NCI-H146 treated with DMSO at 0.1 percent for 48 hours (cell line): ENCODE data around the gene VAV1.
"Not testable (repeated sequence)": the region's sequence is repeated elsewhere in the genome, so short reads cannot be mapped to it uniquely, and the experiment has no call there.

ENCODE experiments used
- DNase-seq: peaks from one replicate; lab custom pipeline; 2025; ENCODE audit not compliant: unreplicated experiment; lab: John Stamatoyannopoulos, UW

VAV1 gene

DNA sequence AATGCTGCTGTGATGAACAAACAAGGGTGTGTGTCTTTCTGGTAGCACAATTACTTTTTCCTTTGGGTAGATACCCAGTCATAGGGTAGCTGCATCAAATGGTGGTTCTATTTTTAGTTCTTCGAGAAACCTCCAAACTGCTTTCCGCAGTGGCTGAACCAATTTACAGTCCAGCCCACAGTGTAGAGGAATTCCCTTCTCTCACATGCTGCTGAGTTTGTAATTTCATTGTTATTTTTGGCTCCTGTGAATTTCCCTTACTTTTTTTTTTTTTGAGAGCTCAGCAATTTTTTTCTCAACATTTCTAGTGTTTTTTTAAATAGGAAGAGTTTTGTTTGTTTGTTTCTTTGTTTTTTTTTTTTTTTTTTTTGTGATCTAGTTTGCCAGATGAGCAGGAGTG, 77.4 kb downstream of the VAV1 start:
- no peak for DNase-seq

DNA sequence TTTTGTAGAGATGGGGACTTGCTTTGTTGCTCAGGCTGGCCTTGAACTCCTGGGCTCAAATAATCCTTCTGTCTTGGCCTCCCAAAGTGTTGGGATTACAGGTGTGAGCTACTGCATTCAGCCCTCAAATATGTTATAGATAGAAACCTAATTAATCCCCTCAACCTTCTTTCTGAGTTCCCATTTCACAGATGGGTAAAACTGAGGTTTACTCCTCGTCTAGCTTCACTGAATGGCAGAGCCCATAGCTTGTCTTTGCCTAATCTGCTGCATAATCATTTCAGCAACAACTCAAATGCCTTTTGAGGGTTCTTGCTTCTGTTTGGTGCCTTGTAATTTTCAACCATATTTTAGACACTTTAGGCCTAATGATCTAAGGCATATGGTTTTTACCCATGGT, 78.9 kb downstream of the VAV1 start:
- DNase-seq: no peak

GRCh38 chr19:6852001-6852400, 79.5 kb downstream of the VAV1 start:
- no peak for DNase-seq

DNA sequence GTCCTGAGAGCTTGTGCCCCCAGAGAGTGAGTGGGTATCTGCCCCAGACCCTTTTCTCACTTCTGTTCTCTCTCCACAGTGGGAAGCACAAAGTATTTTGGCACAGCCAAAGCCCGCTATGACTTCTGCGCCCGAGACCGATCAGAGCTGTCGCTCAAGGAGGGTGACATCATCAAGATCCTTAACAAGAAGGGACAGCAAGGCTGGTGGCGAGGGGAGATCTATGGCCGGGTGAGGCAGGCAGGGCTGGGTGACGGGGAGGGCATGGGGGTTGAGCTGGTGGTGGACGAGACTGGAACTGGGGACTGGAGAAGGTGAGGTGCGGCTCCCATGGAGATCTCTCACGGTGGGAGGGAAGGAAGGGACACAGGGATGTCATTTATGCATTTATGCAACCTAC, 81.4 kb downstream of the VAV1 start:
- no peak for DNase-seq

DNA sequence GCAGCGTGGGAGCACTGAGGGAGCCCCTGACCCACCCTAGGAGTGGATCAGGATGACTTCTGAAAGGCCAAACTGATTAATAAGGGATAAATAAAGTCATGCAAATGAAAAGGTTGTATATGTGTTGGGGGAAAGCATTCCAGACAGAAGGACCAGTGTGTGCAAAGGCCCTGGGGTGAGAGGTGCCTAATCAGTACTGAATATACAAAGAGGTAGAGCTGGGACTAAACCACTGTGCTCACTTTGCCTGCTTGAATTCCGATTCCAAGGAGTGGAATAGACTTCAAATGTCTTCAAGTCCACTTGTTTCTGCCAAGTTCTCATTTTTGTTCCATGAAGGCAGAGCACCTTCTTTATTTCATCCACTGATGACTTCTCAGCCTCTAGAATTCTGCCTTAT, 82.2 kb downstream of the VAV1 start:
- DNase-seq: no peak

GRCh38 chr19:6856749-6857372, 84.4 kb downstream of the VAV1 start:
- DNase-seq: no peak

DNA sequence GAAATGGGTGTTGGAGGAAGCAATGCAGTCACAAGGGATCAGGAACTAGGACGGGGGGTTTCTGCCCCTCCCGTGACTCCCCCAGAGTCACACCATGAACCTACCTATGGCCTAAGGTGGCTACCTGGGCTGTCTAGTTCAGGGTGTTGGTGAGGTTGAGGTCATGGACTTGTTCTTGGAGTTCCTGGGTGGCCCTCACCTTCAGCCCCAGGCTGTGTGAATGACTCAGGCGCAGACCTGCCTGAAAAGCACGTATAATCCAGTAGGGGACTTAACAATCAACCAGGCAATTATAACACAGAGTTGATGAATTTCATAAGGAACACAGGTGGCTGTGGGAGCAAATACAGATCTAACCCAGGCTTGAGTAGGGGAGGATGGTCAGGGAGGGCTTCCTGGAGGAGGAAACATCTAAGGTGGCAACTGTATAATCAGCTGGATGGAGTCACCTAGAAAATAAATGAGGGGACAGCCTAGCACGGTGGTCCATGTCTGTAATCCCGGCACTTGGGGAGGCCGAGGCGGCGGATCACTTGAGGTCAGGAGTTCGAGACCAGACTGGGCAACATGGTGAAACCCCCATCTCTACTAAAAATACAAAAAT, 89.3 kb downstream of the VAV1 start:
- no peak for DNase-seq

- DNase-seq: no peak
These were observed 90.2 kb downstream of the VAV1 start for GRCh38 chr19:6862673-6863078.

DNA sequence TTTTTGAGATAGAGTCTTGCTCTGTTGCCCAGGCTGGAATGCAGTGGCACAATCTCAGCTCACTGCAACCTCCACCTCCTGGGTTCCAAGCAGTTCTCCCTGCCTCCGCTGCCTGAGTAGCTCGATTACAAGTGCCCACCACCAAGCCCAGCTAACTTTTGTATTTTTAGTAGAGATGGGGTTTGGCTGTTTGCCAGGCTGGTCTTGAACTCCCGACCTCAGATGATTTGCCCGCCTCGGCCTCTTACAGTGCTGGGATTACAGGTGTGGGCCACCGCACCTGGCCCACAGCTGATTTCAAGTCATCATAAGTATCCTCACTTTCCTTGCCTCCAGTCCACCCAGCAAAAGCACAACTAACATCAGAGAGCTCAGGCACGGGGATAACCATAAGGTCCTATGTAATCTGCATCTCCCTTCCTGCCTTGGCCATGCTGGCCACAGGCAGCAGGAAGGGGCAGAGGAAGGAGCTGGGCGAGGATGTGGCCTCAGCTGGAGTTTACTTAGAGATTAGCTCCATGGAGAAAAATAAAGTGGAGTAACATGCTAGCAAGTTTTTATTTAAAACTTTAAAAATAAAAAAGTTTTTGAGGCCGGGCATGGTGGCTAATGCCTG, 91.9 kb downstream of the VAV1 start:
- DNase-seq: no peak

GRCh38 chr19:6865849-6866248, 93.3 kb downstream of the VAV1 start:
- no peak for DNase-seq

- no peak for DNase-seq
These were observed 94.2 kb downstream of the VAV1 start for GRCh38 chr19:6866741-6867151.

DNA sequence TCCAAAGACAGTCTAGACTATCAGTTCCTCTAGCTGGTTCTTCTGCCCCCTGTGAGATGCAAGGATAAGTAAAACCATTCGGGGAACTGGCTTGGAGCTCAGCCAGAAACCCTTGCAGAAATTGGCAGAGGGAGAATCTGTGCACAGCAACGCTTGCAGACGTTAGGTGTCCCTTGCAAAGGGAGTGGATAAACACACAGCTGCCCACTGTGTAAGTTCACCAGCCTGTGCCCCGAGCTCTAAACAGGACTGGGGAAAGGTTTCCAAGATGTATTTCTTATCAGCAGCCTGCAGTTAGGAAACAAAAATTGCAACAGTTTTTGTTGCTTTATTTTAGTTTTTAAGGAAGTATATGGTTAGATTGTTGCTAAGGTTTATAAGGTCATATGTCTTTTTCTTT, 95.8 kb downstream of the VAV1 start:
- DNase-seq: no peak

DNA sequence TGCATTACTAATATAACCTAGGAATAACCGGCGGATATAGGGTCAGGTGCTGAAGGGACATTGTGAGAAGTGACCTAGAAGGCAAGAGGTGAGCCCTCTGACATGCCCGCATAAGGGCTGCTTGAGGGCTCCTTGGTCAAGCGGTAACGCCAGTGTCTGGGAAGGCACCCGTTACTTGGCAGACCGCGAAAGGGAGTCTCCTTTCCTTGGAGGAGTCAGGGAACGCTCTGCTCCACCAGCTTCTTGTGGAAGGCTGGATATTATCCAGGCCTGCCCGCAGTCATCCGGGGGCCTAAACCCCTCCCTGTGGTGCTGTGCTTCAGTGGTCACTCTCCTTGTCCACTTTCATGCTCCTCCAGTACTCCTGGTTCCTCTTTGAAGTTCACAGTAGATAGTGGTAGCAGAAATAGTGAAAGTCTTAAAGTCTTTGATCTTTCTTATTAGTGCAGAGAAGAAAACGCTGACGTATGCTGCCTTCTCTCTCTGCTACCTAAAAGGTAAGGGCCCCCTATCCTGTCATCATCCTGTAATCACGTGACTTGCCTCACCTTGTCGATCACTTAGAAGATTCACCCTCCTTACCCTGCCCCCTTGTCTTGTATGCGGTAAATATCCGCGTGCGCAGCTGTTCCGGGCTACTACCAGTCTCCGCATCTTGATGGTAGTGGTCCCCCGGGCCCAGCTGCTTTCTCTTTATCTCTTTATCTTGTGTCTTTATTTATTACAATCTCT, 96.8 kb downstream of the VAV1 start:
- not testable (repeated sequence) for DNase-seq

DNA sequence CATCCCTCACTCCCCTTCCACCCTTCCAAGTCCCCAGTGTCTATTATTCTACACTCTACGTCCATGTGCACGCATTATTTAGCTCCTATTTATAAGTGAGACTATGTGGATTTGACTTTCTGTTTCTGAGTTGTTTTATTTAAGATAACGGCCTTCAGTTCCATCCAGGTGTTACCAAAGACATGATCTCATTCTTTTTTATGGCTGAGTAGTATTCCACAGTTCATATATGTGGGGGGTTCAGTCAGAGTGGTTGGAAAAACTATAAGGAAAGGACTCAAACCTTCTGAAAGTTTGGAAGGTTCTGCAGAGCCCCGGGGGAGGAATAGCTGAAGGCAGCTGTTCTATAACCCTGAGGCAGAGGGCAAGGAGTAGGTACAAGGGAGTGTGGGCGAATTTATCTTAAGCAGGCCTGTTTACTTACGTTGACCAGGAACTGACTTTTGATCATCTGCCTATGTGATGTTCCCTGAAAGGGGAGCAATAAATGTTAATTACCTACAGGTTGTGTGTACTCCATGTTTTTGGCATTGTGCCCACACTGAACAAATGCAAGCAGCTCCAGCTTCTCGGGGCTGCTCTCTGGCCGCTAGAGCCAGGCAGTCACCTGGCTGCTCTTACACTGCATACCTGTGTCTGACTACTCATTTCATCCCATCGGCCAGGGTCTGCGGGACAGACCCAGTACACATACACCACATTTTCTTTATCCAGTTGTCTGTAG, 101.4 kb downstream of the VAV1 start:
- DNase-seq: no peak

DNA sequence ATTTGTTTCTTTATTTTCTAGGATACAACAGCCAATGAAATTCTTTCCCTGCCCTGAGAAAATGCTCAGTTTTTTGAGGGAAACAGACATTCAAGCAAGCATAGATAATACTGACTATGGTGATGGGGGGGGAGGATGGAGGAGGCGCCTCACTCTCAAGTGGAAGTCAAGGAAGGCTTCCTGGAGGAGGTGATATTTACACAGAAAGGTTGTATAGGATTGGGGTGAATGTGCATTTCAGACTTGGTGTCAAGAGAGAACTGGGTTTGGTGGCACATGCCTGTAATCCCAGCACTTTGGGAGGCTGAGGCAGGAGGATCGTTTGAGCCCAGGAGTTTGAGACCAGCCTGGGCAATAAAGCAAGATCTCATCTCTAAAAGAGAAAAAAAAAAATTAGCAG, 102.7 kb downstream of the VAV1 start:
- no peak for DNase-seq

DNA sequence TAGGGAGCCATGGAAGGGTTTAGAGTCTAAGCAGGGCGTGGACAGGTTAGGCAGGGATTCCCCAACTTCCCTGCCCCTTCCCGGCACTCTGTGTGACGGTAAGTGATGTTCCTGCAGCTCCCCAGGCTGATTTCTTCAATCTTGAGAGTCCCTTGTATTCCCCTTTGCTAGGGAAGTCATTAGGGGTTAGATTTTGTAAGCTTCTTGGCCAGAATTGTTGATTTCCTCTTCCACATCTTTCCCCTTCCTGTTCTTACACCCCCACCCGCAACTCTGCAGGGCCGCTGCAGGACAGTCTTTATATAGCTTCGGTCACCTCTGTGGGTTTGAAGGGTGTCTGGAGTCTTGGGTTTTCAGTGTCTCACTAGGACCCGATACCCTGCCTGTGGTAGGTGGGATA, 104.2 kb downstream of the VAV1 start:
- no peak for DNase-seq

DNA sequence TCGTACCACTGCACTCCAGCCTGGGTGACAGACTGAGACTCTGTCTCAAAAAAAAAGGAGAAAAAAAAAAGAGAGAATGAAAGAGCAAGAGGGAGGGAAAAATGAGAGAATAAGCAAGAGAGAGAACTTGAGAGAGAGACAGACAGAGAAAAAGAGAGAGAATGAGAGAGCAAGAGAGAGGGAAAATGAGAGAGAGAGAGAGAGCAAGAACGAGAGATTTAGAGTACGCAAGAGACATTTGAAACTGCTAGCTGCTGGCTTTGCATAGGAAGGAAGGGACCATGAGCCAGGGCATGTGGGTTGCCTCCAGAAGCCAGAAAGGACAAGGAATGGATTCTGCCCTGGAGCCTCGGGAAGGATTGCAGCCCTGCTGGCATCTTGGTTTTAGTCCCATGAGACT, 105.3 kb downstream of the VAV1 start:
- DNase-seq: no peak

DNA sequence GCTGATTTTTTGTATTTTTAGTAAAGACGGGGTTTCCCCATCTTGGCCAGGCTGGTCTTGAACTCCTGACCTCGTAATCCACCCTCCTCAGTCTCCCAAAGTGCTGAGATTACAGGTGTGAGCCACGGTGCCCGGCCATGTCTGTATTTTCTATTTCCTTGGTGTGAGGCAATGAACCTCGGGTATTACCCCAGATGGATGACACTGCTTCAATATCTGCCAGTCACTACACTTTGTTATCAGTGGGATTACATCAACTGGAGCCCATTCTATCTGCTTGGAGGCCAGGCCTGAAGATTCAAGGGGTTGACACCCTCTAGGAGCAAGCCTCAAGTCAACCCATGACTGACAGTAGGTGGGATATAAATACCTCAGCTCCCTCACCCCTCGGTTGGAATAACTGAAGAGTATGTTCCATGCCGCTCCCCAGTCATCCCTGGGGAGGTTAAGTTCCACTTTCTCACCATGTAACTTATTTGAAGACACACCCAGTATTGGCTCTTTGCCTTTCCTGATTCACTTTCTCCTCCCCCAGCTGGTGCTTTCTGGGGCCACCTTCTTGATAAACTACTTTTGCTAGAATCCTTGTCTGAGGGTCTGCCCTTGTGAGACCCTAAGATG, 113.9 kb downstream of the VAV1 start:
- DNase-seq: no peak

- no peak for DNase-seq
These were observed 114.8 kb downstream of the VAV1 start, which contains the start of gene ADGRE1 for GRCh38 chr19:6887316-6887715. ADGRE1 (plus strand) TSS chr19:6887579; CDS start chr19:6887609, 30 bp downstream.

GRCh38 chr19:6888967-6889366, 116.5 kb downstream of the VAV1 start:
- no peak for DNase-seq

DNA sequence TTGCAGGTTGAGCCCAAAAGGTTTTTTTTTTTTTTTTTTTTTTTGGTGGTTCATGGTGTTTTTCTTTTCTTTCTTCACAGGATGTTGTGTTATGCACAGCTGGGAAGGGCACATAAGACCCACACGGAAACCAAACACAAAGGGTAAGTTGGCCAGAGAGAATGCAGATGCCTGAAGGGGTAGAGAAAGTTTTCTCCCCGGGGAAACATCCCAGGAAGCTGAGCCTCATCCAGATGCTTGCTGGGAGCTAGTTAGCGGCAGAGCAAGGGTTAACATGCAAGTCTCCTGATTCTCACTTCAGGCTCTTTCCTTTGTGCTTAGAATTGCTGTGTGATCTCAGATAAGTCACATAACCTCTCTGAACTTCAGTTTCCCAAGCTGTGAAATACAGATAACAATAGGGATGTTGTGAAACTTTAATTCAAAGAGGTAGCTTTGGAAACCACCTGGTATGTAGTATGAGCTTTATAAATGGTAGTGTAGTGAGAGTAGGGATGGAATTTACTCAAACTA, 117.9 kb downstream of the VAV1 start:
- no peak for DNase-seq
